Skeletal muscle tissue (tissue), 4 donors: ENCODE data around the gene ZFC3H1. TPM values are rescaled to one million over a fixed set of nuclear protein-coding genes. Genes with fewer than 3 reads are reported as not detected.
"Not testable (repeated sequence)": the region's sequence is repeated elsewhere in the genome, so short reads cannot be mapped to it uniquely, and the experiment has no call there.

Experiments
- H3K27ac ChIP-seq: one replicate; pipeline ENCODE4 v1.7.0; 2013; ENCODE audit warnings: mild to moderate bottlenecking, low read depth, low read length, inconsistent platforms
- H3K27me3 ChIP-seq, 3 donors: one replicate each; pipeline ENCODE4 v1.7.0; 2013; ENCODE audit warnings: low read length in 3 of 3; ENCODE audit not compliant: control insufficient read depth in 3 of 3, insufficient read depth in 3 of 3
- H3K36me3 ChIP-seq, 3 donors: one replicate each; pipeline ENCODE4 v1.7.0; 2013; ENCODE audit warnings: low read length in 3 of 3; ENCODE audit not compliant: control insufficient read depth in 3 of 3, insufficient read depth in 3 of 3
- H3K4me1 ChIP-seq, 3 donors: one replicate each; pipeline ENCODE4 v1.7.0; 2013; ENCODE audit warnings: low read length in 3 of 3, mild to moderate bottlenecking in 3 of 3; ENCODE audit not compliant: control insufficient read depth in 3 of 3, insufficient read depth in 3 of 3
- H3K4me3 ChIP-seq, 3 donors: one replicate each; pipeline ENCODE4 v1.7.0; 2013; ENCODE audit warnings: low read length in 3 of 3
- H3K9ac ChIP-seq, 3 donors: one replicate each; pipeline ENCODE4 v1.7.0; 2013; ENCODE audit warnings: low read length in 3 of 3, mild to moderate bottlenecking in 3 of 3, moderate library complexity in 2 of 3, low read depth in 1 of 3
- H3K9me3 ChIP-seq, 3 donors: one replicate each; pipeline ENCODE4 v1.7.0; 2013; ENCODE audit warnings: low read length in 3 of 3; ENCODE audit not compliant: control insufficient read depth in 3 of 3
- total RNA-seq: library from RNA; depleted of rRNA; stranded (reverse); fragments of >200 nt; gene quantifications from one replicate; pipeline ENCODE4 v1.2.3, GENCODE V29; 2014
- donor health status: Osteomylitis.

ZFC3H1 gene
- total RNA-seq, 1 donor from 2014 or later: 25.1 TPM

DNA sequence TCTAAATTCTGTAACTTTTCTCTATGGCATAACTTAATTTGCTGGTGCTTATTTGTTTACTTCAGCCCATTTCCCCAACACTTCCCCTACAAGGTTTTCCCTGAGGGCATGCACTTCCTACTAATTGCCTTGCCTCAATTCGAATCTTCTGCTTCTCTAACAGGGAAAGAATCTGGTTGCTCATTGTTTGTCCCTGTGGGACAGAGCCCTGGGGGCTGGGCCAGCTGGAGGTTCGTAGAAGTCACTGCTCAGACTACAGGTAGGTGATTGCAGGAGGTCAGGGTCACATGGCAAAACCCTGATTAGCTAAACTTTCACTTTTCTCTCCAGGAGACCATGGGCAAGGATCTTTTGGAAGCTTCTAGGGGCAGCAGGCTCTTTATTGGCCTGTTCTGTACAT is 72.0 kb downstream of the ZFC3H1 start:
- Histone ChIP-seq H3K36me3 (no peaks in the 10 kb centered on the region), H3K9me3 (no peaks in the 10 kb centered on the region), H3K4me3 (no peak overlapping the region), H3K9ac (no peak overlapping the region), H3K27ac (no peak overlapping the region), H3K27me3 (peaks cover 4 to 6% (median 5%) of the 10 kb centered on the region in 3 donors), H3K4me1 (no peaks in the 10 kb centered on the region)

DNA sequence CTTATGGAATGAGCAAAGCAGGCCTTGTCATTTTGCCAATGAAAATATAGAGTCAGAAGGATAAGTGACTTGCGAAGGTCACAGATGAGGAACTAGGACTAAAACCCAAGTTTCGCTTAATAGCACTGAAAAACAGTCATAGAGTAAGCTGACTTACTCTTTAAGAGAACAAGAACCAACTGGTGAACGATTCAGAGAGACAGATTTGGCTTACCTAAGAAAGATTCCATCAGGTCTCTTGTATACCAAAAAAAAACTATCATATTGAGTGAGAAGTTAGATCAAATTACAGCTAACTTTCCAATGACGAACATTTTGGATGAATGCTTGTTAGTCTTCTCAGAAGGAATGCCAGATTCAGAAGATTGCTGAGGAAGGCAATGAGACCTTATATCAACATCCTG is 74.2 kb downstream of the ZFC3H1 start:
- peaks cover 0 to 4% (median 0%) of the 10 kb centered on the region in 3 donors for H3K27me3 ChIP-seq
- no peak overlapping the region for H3K27ac ChIP-seq
- H3K4me3 ChIP-seq: no peak overlapping the region
- H3K36me3 ChIP-seq: no peaks in the 10 kb centered on the region
- no peaks in the 10 kb centered on the region for H3K9me3 ChIP-seq
- no peak overlapping the region for H3K9ac ChIP-seq
- H3K4me1 ChIP-seq: no peaks in the 10 kb centered on the region

DNA sequence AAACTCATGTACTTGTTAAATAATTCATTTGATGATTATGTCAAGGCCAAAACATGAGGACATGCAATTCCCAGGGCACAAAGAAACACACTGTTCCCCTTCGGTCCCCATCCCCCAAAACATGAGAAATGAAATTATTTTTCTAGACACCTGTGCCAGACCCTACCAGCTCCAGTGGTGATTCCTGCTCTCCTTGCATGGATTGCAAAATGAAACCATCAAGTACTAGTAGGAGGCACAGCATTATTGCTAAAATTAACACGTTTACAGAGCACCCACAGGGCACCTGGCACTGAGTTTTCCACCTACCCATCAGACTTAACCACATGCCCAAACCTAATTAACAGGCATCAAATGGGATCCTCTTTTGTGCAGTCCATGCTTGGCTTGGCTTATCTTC is 76.6 kb downstream of the ZFC3H1 start:
- peaks cover 0 to 6% (median 0%) of the 10 kb centered on the region in 3 donors for H3K36me3 ChIP-seq
- no peak overlapping the region for H3K9ac ChIP-seq
- H3K27ac ChIP-seq: no peak overlapping the region
- H3K27me3 ChIP-seq: no peaks in the 10 kb centered on the region
- no peaks in the 10 kb centered on the region for H3K4me1 ChIP-seq
- no peak overlapping the region for H3K4me3 ChIP-seq
- H3K9me3 ChIP-seq: no peaks in the 10 kb centered on the region

DNA sequence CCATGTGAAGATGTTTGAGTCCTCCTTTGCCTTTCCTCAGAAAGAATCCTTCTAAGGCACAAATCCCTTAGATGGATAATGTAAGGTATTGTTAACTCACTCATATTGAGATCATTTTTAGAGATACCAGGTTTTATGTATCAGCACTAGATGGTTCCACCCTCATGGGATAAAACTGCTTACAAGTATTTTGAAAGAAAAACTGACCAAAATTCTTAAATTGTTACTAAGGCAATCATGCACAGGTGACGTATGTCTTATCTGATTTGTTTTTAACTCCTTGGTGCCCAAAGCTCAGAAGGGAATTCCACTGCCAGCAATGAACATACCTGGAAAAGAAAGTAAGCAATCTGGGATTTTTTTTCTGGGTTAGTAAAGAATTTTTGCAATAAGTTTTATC is 78.4 kb downstream of the ZFC3H1 start:
- H3K27me3 ChIP-seq: no peaks in the 10 kb centered on the region
- H3K4me3 ChIP-seq: no peak overlapping the region
- H3K36me3 ChIP-seq: peaks cover 0 to 10% (median 0%) of the 10 kb centered on the region in 3 donors
- H3K9ac ChIP-seq: no peak overlapping the region
- no peak overlapping the region for H3K27ac ChIP-seq
- H3K4me1 ChIP-seq: no peaks in the 10 kb centered on the region
- no peaks in the 10 kb centered on the region for H3K9me3 ChIP-seq

DNA sequence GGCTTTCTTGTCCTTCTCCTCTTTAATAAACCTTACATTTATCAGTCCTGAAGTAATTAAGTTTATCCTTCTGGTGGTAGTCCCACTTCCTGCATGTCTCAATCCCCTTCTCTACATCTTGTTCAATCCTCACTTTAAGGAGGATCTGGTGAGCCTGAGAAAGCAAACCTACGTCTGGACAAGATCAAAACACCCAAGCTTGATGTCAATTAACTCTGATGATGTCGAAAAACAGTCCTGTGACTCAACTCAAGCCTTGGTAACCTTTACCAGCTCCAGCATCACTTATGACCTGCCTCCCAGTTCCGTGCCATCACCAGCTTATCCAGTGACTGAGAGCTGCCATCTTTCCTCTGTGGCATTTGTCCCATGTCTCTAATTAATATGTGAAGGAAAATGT is 79.3 kb downstream of the ZFC3H1 start:
- Histone ChIP-seq H3K4me1 (no peaks in the 10 kb centered on the region), H3K9me3 (no peaks in the 10 kb centered on the region), H3K9ac (no peak overlapping the region), H3K36me3 (peaks cover 0 to 10% (median 0%) of the 10 kb centered on the region in 3 donors), H3K4me3 (no peak overlapping the region), H3K27me3 (no peaks in the 10 kb centered on the region), H3K27ac (no peak overlapping the region)

DNA sequence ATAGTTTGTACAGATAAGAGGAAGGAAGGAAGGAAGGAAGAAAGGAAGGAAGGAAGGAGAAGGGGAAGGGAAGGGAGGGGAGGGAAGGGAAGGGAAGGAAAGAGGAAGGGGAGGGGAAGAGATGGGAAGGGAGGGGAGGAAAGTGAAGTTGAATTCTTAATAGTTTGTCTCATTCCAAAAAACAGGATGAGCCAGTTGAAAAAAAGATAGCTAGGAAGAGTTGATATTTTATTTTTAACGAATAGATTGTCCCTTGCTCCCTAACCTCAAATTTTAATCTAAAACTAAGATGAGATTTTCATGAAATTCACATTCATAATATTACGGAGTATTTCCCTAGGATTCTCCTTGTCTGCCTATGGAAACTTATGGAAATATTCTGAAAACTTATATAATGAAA is 80.7 kb downstream of the ZFC3H1 start:
- H3K4me1 ChIP-seq: no peaks in the 10 kb centered on the region
- no peaks in the 10 kb centered on the region for H3K27me3 ChIP-seq
- H3K9ac ChIP-seq: no peak overlapping the region
- H3K27ac ChIP-seq: no peak overlapping the region
- no peak overlapping the region for H3K4me3 ChIP-seq
- H3K9me3 ChIP-seq: no peaks in the 10 kb centered on the region
- peaks cover 0 to 13% (median 0%) of the 10 kb centered on the region in 3 donors for H3K36me3 ChIP-seq

DNA sequence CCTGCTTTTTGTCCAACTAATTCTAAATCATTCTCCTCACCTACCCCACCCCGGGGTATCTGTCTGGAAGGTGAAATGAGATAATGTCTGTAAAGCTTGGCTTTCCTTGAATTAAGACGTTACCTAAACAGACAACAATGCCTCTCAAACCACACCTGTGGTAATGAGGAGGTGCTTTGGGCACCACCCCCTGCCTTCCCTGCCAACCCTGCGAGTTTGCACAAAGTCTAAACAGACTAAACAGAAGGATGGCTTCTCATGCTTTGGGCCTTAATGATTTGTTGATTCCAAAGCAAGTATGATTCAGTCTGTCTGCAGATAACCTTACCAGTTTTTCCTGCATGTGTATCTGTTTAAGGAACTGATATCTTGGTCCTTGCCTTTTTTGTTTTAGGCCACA is 82.4 kb downstream of the ZFC3H1 start:
- Histone ChIP-seq H3K4me3 (no peak overlapping the region), H3K27me3 (no peaks in the 10 kb centered on the region), H3K36me3 (peaks cover 0 to 13% (median 0%) of the 10 kb centered on the region in 3 donors), H3K4me1 (no peaks in the 10 kb centered on the region), H3K27ac (no peak overlapping the region), H3K9me3 (no peaks in the 10 kb centered on the region), H3K9ac (no peak overlapping the region)

DNA sequence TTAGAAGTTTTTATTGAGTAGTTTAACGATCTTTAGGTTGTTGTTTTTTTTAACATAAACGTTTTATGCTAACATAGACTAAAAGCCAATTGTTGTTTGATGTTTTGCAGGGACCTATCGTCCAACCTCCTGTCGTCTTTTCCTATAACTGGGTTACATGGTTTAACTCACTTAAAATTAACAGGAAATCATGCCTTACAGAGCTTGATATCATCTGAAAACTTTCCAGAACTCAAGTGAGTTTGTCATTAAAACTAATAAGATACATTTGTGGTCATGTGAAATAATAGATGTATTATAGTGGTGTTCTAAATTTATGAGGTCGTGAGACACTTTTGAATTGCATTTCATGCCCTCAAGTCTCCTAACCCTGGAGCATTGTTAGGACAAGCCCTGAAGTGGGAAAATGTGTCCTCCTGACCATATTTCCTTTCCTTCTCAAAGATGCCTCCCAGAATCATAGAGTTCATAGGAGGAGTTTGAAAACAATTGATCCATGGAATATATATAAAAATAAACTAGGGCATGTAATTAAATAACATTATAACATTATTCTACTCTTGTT is 84.9 kb downstream of the ZFC3H1 start:
- Histone ChIP-seq H3K27me3 (no peaks in the 10 kb centered on the region), H3K4me3 (no peak overlapping the region), H3K27ac (no peak overlapping the region), H3K36me3 (peaks cover 0 to 7% (median 0%) of the 10 kb centered on the region in 3 donors), H3K9ac (no peak overlapping the region), H3K9me3 (no peaks in the 10 kb centered on the region), H3K4me1 (no peaks in the 10 kb centered on the region)

DNA sequence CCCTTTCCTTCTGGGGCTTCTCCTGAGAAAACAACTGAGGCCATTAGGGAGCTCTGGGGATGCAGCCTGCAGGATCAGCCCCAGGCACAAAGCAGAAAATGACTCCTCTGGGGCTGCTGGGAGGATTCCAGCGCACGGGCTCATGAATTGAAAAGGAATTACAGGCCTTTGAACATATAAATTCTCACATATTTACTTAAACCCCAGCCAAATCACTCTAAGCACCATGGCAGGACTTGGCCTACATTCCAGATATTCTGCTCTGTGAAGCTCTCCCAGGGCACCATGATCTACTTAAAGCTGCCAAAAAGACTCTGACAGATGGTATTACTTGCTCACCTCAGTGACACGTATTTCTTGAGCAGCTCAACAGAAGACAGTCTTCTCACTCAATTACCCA is 87.2 kb downstream of the ZFC3H1 start:
- Histone ChIP-seq H3K27ac (no peak overlapping the region), H3K4me3 (no peak overlapping the region), H3K9ac (no peak overlapping the region), H3K36me3 (peaks cover 0 to 7% (median 2%) of the 10 kb centered on the region in 3 donors), H3K4me1 (no peaks in the 10 kb centered on the region), H3K9me3 (no peaks in the 10 kb centered on the region), H3K27me3 (no peaks in the 10 kb centered on the region)

DNA sequence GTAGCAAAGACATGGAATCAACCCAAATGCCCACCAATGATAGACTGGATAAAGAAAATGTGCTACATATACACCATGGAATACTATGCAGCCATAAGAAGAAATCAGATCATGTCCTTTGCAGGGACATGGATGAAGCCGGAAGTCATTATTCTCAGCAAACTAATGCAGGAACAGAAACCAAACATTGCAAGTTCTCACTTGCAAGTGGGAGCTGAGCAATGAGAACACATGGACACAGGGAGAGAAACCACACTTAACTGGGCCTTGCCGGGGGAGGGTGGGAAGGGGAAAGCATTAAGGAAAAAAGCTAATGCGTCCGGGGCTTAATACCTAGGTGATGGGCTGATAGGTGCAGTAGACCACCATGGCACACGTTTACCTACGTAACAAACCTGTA is 93.8 kb downstream of the ZFC3H1 start:
- H3K9me3 ChIP-seq, H3K27ac ChIP-seq: not testable (repeated sequence)

More for the DNA sequence above, 93.8 kb downstream of the ZFC3H1 start:
- not testable (repeated sequence) for H3K9ac ChIP-seq, H3K4me1 ChIP-seq, H3K36me3 ChIP-seq, H3K4me3 ChIP-seq, H3K27me3 ChIP-seq
